Right atrium auricular region (tissue), 2 donors: ENCODE measurements around the gene DAB2. TPM values are rescaled to one million over a fixed set of nuclear protein-coding genes. Genes with fewer than 3 reads are reported as not detected.
"Not testable (repeated sequence)": the region's sequence is repeated elsewhere in the genome, so short reads cannot be mapped to it uniquely, and the experiment has no call there.

ENCODE experiments used
- DNase-seq: peaks from one replicate; pipeline ENCODE4 v3.0.0-alpha.2; 2019; ENCODE audit warnings: low spot score
- H3K27ac ChIP-seq, 2 donors: fragments of 200-600 bp; sonication (generic); 1 replicate in 1 of 2; 2 replicates in 1 of 2; pipeline ENCODE4 v1.5.1; 2016 to 2019
- H3K27me3 ChIP-seq, 2 donors: fragments of 200-600 bp; sonication (generic); one replicate each; pipeline versions ENCODE4 v1.5.1 to v1.6.0; 2017 to 2019
- H3K36me3 ChIP-seq: fragments of 200-600 bp; sonication (generic); one replicate; pipeline ENCODE4 v1.5.1; 2016
- H3K4me1 ChIP-seq, 2 donors: fragments of 200-600 bp; sonication (generic); one replicate each; pipeline versions ENCODE4 v1.5.1 to v1.6.0; 2017 to 2019
- H3K4me3 ChIP-seq, 2 donors: fragments of 200-600 bp; sonication (generic); 1 replicate in 1 of 2; 2 replicates in 1 of 2; pipeline ENCODE4 v1.5.1; 2017 to 2019; ENCODE audit warnings: mild to moderate bottlenecking in 1 of 2, moderate library complexity in 1 of 2
- H3K9me3 ChIP-seq, 2 donors: fragments of 200-600 bp; sonication (generic); one replicate each; pipeline ENCODE4 v1.5.1; 2019
- CTCF ChIP-seq, 2 donors: fragments of 200-600 bp; sonication (generic); IDR thresholded peaks; one replicate each; pipeline ENCODE4 v1.5.1; 2019; ENCODE audit warnings: antibody characterized with exemption in 2 of 2
- total RNA-seq, 2 donors: library from RNA; depleted of rRNA; stranded (reverse); fragments of >200 nt; gene quantifications; one replicate each; pipeline ENCODE4 v1.1.0, GENCODE V29; 2016

DAB2 gene
- total RNA-seq, 2 donors from 2014 or later, result 17.5 to 29.2 TPM

GRCh38 chr5:39411061-39411460 lies 13.7 kb downstream of the DAB2 start:
- DNase-seq, result no peak
- no peaks in the 10 kb centered on the region for H3K27me3 ChIP-seq
- TF ChIP-seq CTCF (IDR thresholded peaks at IDR 0.05), result no peak
- no peaks in the 10 kb centered on the region for H3K9me3 ChIP-seq
- no peak overlapping the region for H3K4me3 ChIP-seq
- H3K27ac ChIP-seq, result peak overlapping the region; percentile 47 to 57
- no peaks in the 10 kb centered on the region for H3K36me3 ChIP-seq
- H3K4me1 ChIP-seq, result peaks cover 0 to 29% of the 10 kb centered on the region in 2 donors

GRCh38 chr5:39409033-39409432 lies 15.7 kb downstream of the DAB2 start:
- Histone ChIP-seq H3K9me3 (no peaks in the 10 kb centered on the region), H3K27me3 (no peaks in the 10 kb centered on the region), H3K4me1 (peaks cover 0 to 29% of the 10 kb centered on the region in 2 donors), H3K4me3 (no peak overlapping the region), H3K36me3 (no peaks in the 10 kb centered on the region), H3K27ac (no peak overlapping the region)
- no peak for TF ChIP-seq CTCF (IDR thresholded peaks at IDR 0.05)
- no peak for DNase-seq

GRCh38 chr5:39405083-39405843 lies 19.5 kb downstream of the DAB2 start:
- no peak for TF ChIP-seq CTCF (IDR thresholded peaks at IDR 0.05)
- H3K9me3 ChIP-seq, result no peaks in the 10 kb centered on the region
- DNase-seq, result no peak
- no peaks in the 10 kb centered on the region for H3K36me3 ChIP-seq
- H3K4me1 ChIP-seq, result peaks cover 0 to 21% of the 10 kb centered on the region in 2 donors
- no peak overlapping the region for H3K4me3 ChIP-seq
- H3K27ac ChIP-seq, result no peak overlapping the region
- no peaks in the 10 kb centered on the region for H3K27me3 ChIP-seq

GRCh38 chr5:39403761-39404160 lies 21.0 kb downstream of the DAB2 start:
- DNase-seq, H3K27ac ChIP-seq, H3K36me3 ChIP-seq, H3K9me3 ChIP-seq, H3K4me3 ChIP-seq, H3K27me3 ChIP-seq: not testable (repeated sequence)
- H3K4me1 ChIP-seq, result peaks cover 3 to 28% of the 10 kb centered on the region in 2 donors

- H3K4me1 ChIP-seq, result peaks cover 3 to 38% of the 10 kb centered on the region in 2 donors
- peak overlapping the region in 1 of 2 donors; percentile 38 for H3K27ac ChIP-seq
- not testable (repeated sequence) for DNase-seq
Observed at GRCh38 chr5:39402140-39402539, 22.6 kb downstream of the DAB2 start.

GRCh38 chr5:39400713-39401578 lies 23.8 kb downstream of the DAB2 start:
- no peaks in the 10 kb centered on the region for H3K27me3 ChIP-seq
- H3K36me3 ChIP-seq, result no peaks in the 10 kb centered on the region
- no peaks in the 10 kb centered on the region for H3K9me3 ChIP-seq
- DNase-seq, result no peak
- peak overlapping the region; percentile 78 to 89 for H3K27ac ChIP-seq
- TF ChIP-seq CTCF (IDR thresholded peaks at IDR 0.05), result no peak
- H3K4me1 ChIP-seq, result peaks cover 3 to 38% of the 10 kb centered on the region in 2 donors
- no peak overlapping the region for H3K4me3 ChIP-seq

More at GRCh38 chr5:39402140-39402539, 22.6 kb downstream of the DAB2 start:
- not testable (repeated sequence) for H3K9me3 ChIP-seq, H3K4me3 ChIP-seq, H3K36me3 ChIP-seq, H3K27me3 ChIP-seq
